Measurements from ENCODE around the gene FGFRL1.
"Not testable (repeated sequence)": the region's sequence is repeated elsewhere in the genome, so short reads cannot be mapped to it uniquely, and the experiment has no call there.

FGFRL1 gene

GRCh38 chr4:993111-994029, 18.1 kb upstream of the FGFRL1 start, which contains the start of gene SLC26A1:
SLC26A1 (minus strand) TSS chr4:993404; CDS start chr4:991703, 1,701 bp downstream.
- no peak for DNase-seq

GRCh38 chr4:995311-996026, 16.0 kb upstream of the FGFRL1 start:
- DNase-seq = no peak

- no peak for DNase-seq
Measured at GRCh38 chr4:996030-996996, 15.1 kb upstream of the FGFRL1 start.

GRCh38 chr4:996997-997374, 14.4 kb upstream of the FGFRL1 start:
- DNase-seq = no peak

GRCh38 chr4:997375-998071, 13.9 kb upstream of the FGFRL1 start:
- no peak for DNase-seq

GRCh38 chr4:998096-998691, 13.2 kb upstream of the FGFRL1 start:
- no peak for DNase-seq

- DNase-seq = not testable (repeated sequence)
Measured at GRCh38 chr4:999240-999863, 12.1 kb upstream of the FGFRL1 start.

- no peak for DNase-seq
Measured at GRCh38 chr4:999882-1000425, 11.5 kb upstream of the FGFRL1 start.

- DNase-seq = no peak
Measured at GRCh38 chr4:1000686-1001260, 10.7 kb upstream of the FGFRL1 start.

GRCh38 chr4:1001561-1002130, 9.8 kb upstream of the FGFRL1 start:
- no peak for DNase-seq

- peak; percentile 35 for DNase-seq
Measured at GRCh38 chr4:1002131-1002630, 9.2 kb upstream of the FGFRL1 start.

- no peak for DNase-seq
Measured at GRCh38 chr4:1002631-1003251, 8.7 kb upstream of the FGFRL1 start.

- DNase-seq = no peak
Measured at GRCh38 chr4:1003271-1004070, 8.0 kb upstream of the FGFRL1 start.

- no peak for DNase-seq
Measured at GRCh38 chr4:1004071-1004418, 7.4 kb upstream of the FGFRL1 start.

GRCh38 chr4:1004557-1005485, 6.6 kb upstream of the FGFRL1 start:
- no peak for DNase-seq

- DNase-seq = no peak
Measured at GRCh38 chr4:1006856-1007255, 4.6 kb upstream of the FGFRL1 start.

- DNase-seq = peak; percentile 40
Measured at GRCh38 chr4:1008840-1009541, 2.4 kb upstream of the FGFRL1 start.
